ENCODE results near the gene CHD5.

- TF ChIP-seq CTCF (IDR thresholded peaks at IDR 0.05 in 4 of 5, conservative IDR thresholded peaks at IDR 0.05 in 1 of 5) (no peak), POLR2A (IDR thresholded peaks at IDR 0.05) (no peak)
Observed at GRCh38 chr1:6053206-6053546, 126.9 kb downstream of the CHD5 start.

All from gastrocnemius medialis (tissue), 4 donors.